Activated CD4-positive, alpha-beta memory T cell treated with anti-CD3 and anti-CD28 coated beads for 36 hours (primary cell): Measurements from ENCODE around the gene GRIN3A. TPM values are rescaled to one million over a fixed set of nuclear protein-coding genes. Genes with fewer than 3 reads are reported as not detected.
"Not testable (repeated sequence)": the region's sequence is repeated elsewhere in the genome, so short reads cannot be mapped to it uniquely, and the experiment has no call there.

ENCODE experiments used
- CTCF ChIA-PET: fragments of 350-600 bp; sonication (Branson Sonifier 250); formaldehyde crosslinking; loops from one replicate; lab custom pipeline; 2021; ENCODE audit warnings: antibody characterized with exemption, inconsistent platforms; lab: Charles Lee
- POLR2A ChIA-PET: fragments of 350-600 bp; sonication (Branson Sonifier 250); formaldehyde crosslinking; loops from one replicate; lab custom pipeline; 2021; ENCODE audit warnings: antibody characterized with exemption; lab: Charles Lee
- DNase-seq: peaks from one replicate; pipeline ENCODE4 v3.0.0-alpha.2; 2020
- H3K27ac Mint-ChIP-seq: one replicate; pipeline ENCODE4 v1.8.0; 2021; ENCODE audit warnings: mixed read lengths
- H3K27me3 Mint-ChIP-seq: one replicate; pipeline ENCODE4 v1.8.0; 2021; ENCODE audit warnings: mixed read lengths
- H3K36me3 Mint-ChIP-seq: one replicate; pipeline ENCODE4 v1.8.0; 2021; ENCODE audit warnings: mixed read lengths
- H3K4me1 Mint-ChIP-seq: one replicate; pipeline ENCODE4 v1.8.0; 2021; ENCODE audit warnings: low read depth, mixed read lengths
- H3K4me3 Mint-ChIP-seq: one replicate; pipeline ENCODE4 v1.8.0; 2021; ENCODE audit warnings: mild to moderate bottlenecking, mixed read lengths
- H3K9me3 Mint-ChIP-seq: one replicate; pipeline ENCODE4 v1.8.0; 2021; ENCODE audit warnings: mixed read lengths
- intact Hi-C: fragments of 100-400 bp; cut with micrococcal nuclease; formaldehyde crosslinking; loops from one replicate; pipeline ENCODE4 v1.15.1; 2023
- total RNA-seq, 2 experiments: library from RNA; stranded (reverse); gene quantifications; one replicate each; pipeline ENCODE4 v1.2.3, GENCODE V29; 2021

The GRIN3A gene
- total RNA-seq, 2 experiments from 2014 or later, result not detected

GRCh38 chr9:101727612-101728524 is 10.6 kb downstream of the GRIN3A start:
- ChIA-PET CTCF (interaction anchor here (0.6 to 1.3 kb wide), 4 partner anchors 15 to 138 kb away, joined by 3 to 9 read pairs (median 4); no protein-coding TSS in a partner anchor), POLR2A (no interaction called here)
- Mint-ChIP-seq H3K4me1 (no peaks in the 10 kb centered on the region), H3K36me3 (no peaks in the 10 kb centered on the region), H3K4me3 (no peak overlapping the region), H3K27me3 (no peaks in the 10 kb centered on the region), H3K27ac (no peak overlapping the region), H3K9me3 (no peaks in the 10 kb centered on the region)
- intact Hi-C loops, result no loop called here
- DNase-seq, result no peak

DNA sequence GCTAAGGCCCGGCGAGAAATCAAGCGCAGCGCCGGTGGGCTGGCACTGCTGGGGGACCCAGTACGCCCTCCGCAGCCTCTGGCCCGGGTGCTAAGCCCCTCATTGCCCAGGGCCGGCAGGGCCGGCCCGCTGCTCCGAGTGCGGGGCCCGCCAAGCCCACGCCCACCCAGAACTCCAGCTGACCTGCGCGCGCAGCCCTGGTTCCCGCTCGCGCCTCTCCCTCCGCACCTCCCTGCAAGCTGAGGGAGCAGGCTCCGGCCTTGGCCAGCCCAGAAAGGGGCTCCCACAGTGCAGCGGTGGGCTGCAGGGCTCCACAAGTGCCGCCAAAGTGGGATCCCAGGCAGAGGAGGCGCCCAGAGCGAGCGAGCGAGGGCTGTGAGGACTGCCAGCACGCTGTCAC is 14.2 kb downstream of the GRIN3A start:
- intact Hi-C loops, H3K27me3 Mint-ChIP-seq, H3K4me1 Mint-ChIP-seq, CTCF ChIA-PET, H3K27ac Mint-ChIP-seq, H3K4me3 Mint-ChIP-seq, H3K9me3 Mint-ChIP-seq, POLR2A ChIA-PET, DNase-seq, H3K36me3 Mint-ChIP-seq: not testable (repeated sequence)

DNA sequence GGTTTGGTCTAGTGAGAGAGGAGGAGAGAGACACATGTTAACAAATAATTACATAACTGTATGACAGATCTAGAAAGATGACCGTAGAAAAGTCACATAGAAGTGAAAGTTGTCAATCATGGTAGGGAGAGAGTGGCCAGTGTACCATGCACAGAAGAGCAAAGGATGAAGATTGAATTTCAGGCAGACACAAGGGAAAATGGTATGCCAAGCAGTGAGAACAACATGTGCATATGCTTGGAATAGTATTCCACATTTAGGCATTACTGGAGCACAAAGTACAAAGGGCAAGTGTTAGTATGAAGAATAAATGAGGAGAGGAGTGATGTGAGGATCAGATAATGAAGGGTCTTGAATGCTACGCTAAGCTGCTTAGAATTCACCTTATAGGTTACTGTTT is 20.3 kb downstream of the GRIN3A start:
- H3K4me3 Mint-ChIP-seq, result no peak overlapping the region
- H3K27me3 Mint-ChIP-seq, result peaks cover 5% of the 10 kb centered on the region
- H3K9me3 Mint-ChIP-seq, result no peaks in the 10 kb centered on the region
- POLR2A ChIA-PET, result no interaction called here
- no peak for DNase-seq
- CTCF ChIA-PET, result no interaction called here
- intact Hi-C loops, result no loop called here
- no peaks in the 10 kb centered on the region for H3K4me1 Mint-ChIP-seq
- no peaks in the 10 kb centered on the region for H3K36me3 Mint-ChIP-seq
- H3K27ac Mint-ChIP-seq, result no peak overlapping the region

- no peak for DNase-seq
- Mint-ChIP-seq H3K9me3 (no peaks in the 10 kb centered on the region), H3K4me1 (no peaks in the 10 kb centered on the region), H3K4me3 (no peak overlapping the region), H3K27me3 (peaks cover 11% of the 10 kb centered on the region), H3K27ac (no peak overlapping the region), H3K36me3 (no peaks in the 10 kb centered on the region)
- intact Hi-C loops, result no loop called here
- POLR2A ChIA-PET, result no interaction called here
- CTCF ChIA-PET, result no interaction called here
Observed at GRCh38 chr9:101716629-101717028, 21.8 kb downstream of the GRIN3A start.

GRCh38 chr9:101711330-101711941 is 27.0 kb downstream of the GRIN3A start:
- ChIA-PET POLR2A (no interaction called here), CTCF (interaction anchor here (0.9 to 2.2 kb wide), 7 partner anchors 8 to 104 kb away, joined by 3 to 8 read pairs (median 4); no protein-coding TSS in a partner anchor)
- Mint-ChIP-seq H3K36me3 (no peaks in the 10 kb centered on the region), H3K4me1 (no peaks in the 10 kb centered on the region), H3K4me3 (no peak overlapping the region), H3K9me3 (no peaks in the 10 kb centered on the region), H3K27me3 (peaks cover 13% of the 10 kb centered on the region), H3K27ac (no peak overlapping the region)
- intact Hi-C loops, result no loop called here
- DNase-seq, result peak; percentile 35

DNA sequence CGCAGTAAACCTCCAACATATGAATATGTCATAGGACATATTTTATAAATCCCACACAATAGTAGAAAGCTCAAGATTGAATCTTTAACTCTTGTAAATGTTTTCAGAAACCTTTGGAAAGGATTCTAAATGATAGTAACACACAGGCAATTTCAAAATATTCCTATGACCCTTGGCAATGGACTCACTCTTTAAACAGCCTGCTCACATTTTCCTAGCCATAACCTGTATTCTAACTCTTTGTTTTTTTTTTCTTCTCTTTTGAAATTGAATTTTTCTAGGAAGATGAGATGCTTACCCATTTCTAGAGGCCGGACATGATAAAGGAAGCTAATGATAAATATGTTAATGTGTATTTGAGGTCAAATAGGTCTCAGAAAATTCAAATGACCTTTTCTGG is 29.6 kb downstream of the GRIN3A start:
- no peaks in the 10 kb centered on the region for H3K9me3 Mint-ChIP-seq
- no peak overlapping the region for H3K27ac Mint-ChIP-seq
- intact Hi-C loops, result loop anchor here (10.0 kb wide), 1 partner anchor 124 kb away; no protein-coding TSS in a partner anchor
- H3K4me1 Mint-ChIP-seq, result peaks cover 6% of the 10 kb centered on the region
- peaks cover 15% of the 10 kb centered on the region for H3K27me3 Mint-ChIP-seq
- CTCF ChIA-PET, result no interaction called here
- no peak overlapping the region for H3K4me3 Mint-ChIP-seq
- POLR2A ChIA-PET, result no interaction called here
- no peaks in the 10 kb centered on the region for H3K36me3 Mint-ChIP-seq
- no peak for DNase-seq

GRCh38 chr9:101707721-101708120 is 30.7 kb downstream of the GRIN3A start:
- ChIA-PET POLR2A (no interaction called here), CTCF (no interaction called here)
- peaks cover 6% of the 10 kb centered on the region for H3K4me1 Mint-ChIP-seq
- H3K36me3 Mint-ChIP-seq, result no peaks in the 10 kb centered on the region
- no peak overlapping the region for H3K27ac Mint-ChIP-seq
- no peak for DNase-seq
- intact Hi-C loops, result loop anchor here (10.0 kb wide), 1 partner anchor 123 kb away; no protein-coding TSS in a partner anchor
- no peaks in the 10 kb centered on the region for H3K9me3 Mint-ChIP-seq
- peaks cover 15% of the 10 kb centered on the region for H3K27me3 Mint-ChIP-seq
- H3K4me3 Mint-ChIP-seq, result no peak overlapping the region

DNA sequence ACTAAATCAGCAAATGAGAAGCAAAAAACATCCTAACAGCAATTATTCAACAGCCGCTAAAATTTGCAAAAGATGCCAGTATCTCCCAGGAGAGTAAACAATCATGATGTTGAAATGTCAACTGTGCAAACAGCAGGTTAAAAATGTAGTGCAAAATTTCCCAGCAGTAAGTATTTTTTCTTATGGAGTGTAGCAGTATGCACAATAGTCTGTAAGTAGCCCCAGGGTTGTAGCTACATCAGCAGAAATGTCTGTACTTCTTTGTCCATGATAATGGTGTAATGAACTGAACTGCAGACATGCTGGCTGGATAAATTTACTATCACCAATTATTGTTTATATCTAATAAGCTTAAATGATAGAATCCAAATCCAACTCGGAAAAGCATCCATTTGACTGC is 31.4 kb downstream of the GRIN3A start:
- no peak for DNase-seq
- Mint-ChIP-seq H3K27me3 (peaks cover 9% of the 10 kb centered on the region), H3K27ac (no peak overlapping the region), H3K9me3 (no peaks in the 10 kb centered on the region), H3K36me3 (no peaks in the 10 kb centered on the region), H3K4me1 (peaks cover 6% of the 10 kb centered on the region), H3K4me3 (no peak overlapping the region)
- CTCF ChIA-PET, result no interaction called here
- intact Hi-C loops, result loop anchor here (10.0 kb wide), 1 partner anchor 122 kb away; no protein-coding TSS in a partner anchor
- POLR2A ChIA-PET, result no interaction called here

GRCh38 chr9:101706261-101706798 is 32.1 kb downstream of the GRIN3A start:
- Mint-ChIP-seq H3K4me3 (no peak overlapping the region), H3K9me3 (no peaks in the 10 kb centered on the region), H3K4me1 (peaks cover 6% of the 10 kb centered on the region), H3K27ac (no peak overlapping the region), H3K36me3 (no peaks in the 10 kb centered on the region), H3K27me3 (peaks cover 6% of the 10 kb centered on the region)
- CTCF ChIA-PET, result no interaction called here
- no peak for DNase-seq
- POLR2A ChIA-PET, result no interaction called here
- intact Hi-C loops, result loop anchor here (10.0 kb wide), 1 partner anchor 122 kb away; no protein-coding TSS in a partner anchor

GRCh38 chr9:101705135-101705661 is 33.2 kb downstream of the GRIN3A start:
- Mint-ChIP-seq H3K27me3 (peaks cover 6% of the 10 kb centered on the region), H3K27ac (no peak overlapping the region), H3K9me3 (no peaks in the 10 kb centered on the region), H3K4me1 (peaks cover 6% of the 10 kb centered on the region), H3K36me3 (no peaks in the 10 kb centered on the region), H3K4me3 (peak overlapping the region; percentile 71)
- DNase-seq, result peak; percentile 53
- intact Hi-C loops, result loop anchor here (10.0 kb wide), 1 partner anchor 120 kb away; no protein-coding TSS in a partner anchor
- CTCF ChIA-PET, result no interaction called here
- POLR2A ChIA-PET, result no interaction called here

GRCh38 chr9:101702257-101702656 is 36.2 kb downstream of the GRIN3A start:
- intact Hi-C loops, result loop anchor here (10.0 kb wide), 1 partner anchor 117 kb away; no protein-coding TSS in a partner anchor
- H3K9me3 Mint-ChIP-seq, result no peaks in the 10 kb centered on the region
- no peak overlapping the region for H3K27ac Mint-ChIP-seq
- H3K4me1 Mint-ChIP-seq, result peaks cover 6% of the 10 kb centered on the region
- POLR2A ChIA-PET, result no interaction called here
- no peak overlapping the region for H3K4me3 Mint-ChIP-seq
- CTCF ChIA-PET, result no interaction called here
- peaks cover 5% of the 10 kb centered on the region for H3K27me3 Mint-ChIP-seq
- H3K36me3 Mint-ChIP-seq, result no peaks in the 10 kb centered on the region
- DNase-seq, result no peak
